H1 (cell line): Measurements from ENCODE around the gene SERPINE2. TPM values are rescaled to one million over a fixed set of nuclear protein-coding genes. Genes with fewer than 3 reads are reported as not detected.
"Not testable (repeated sequence)": the region's sequence is repeated elsewhere in the genome, so short reads cannot be mapped to it uniquely, and the experiment has no call there.

Experiments
- CTCF ChIA-PET: fragments of 300-600 bp; sonication (Branson Sonifier 250); formaldehyde crosslinking; loops from one replicate; lab custom pipeline; 2021; ENCODE audit not compliant: partially characterized antibody; lab: Charles Lee
- POLR2A ChIA-PET: fragments of 300-600 bp; sonication (Branson Sonifier 250); formaldehyde crosslinking; loops from one replicate; lab custom pipeline; 2021; ENCODE audit warnings: inconsistent platforms; ENCODE audit not compliant: partially characterized antibody; lab: Charles Lee
- DNase-seq, 2 experiments: peaks; one replicate each; pipeline versions ENCODE4 v3.0.0 to v3.0.0-alpha.2; 2010 to 2022; ENCODE audit warnings: low spot score in 2 of 2, low read depth in 1 of 2, mixed read lengths in 1 of 2
- FAIRE-seq: peaks from 2 replicates; lab custom pipeline; 2011; peaks lifted over from hg19 to GRCh38; lab: Jason Lieb, UNC
- H2AFZ ChIP-seq: 2 replicates; pipeline ENCODE4 v1.8.1; 2012; ENCODE audit warnings: low read length, inconsistent platforms
- H2AK5ac ChIP-seq: 2 replicates; pipeline ENCODE4 v1.6.1; 2013; ENCODE audit warnings: low read depth, low read length
- H2BK120ac ChIP-seq: replicated peaks from 2 replicates; pipeline ENCODE3; 2013; ENCODE audit warnings: low read depth, low read length, inconsistent platforms
- H2BK12ac ChIP-seq: 2 replicates; pipeline ENCODE4 v1.6.1; 2013; ENCODE audit warnings: low read depth, low read length
- H2BK15ac ChIP-seq: 2 replicates; pipeline ENCODE4 v1.6.1; 2013; ENCODE audit warnings: low read length
- H2BK20ac ChIP-seq: 2 replicates; pipeline ENCODE4 v1.6.1; 2013; ENCODE audit warnings: low read length
- H2BK5ac ChIP-seq: 2 replicates; pipeline ENCODE4 v1.6.1; 2013; ENCODE audit warnings: low read depth, low read length
- H3K14ac ChIP-seq: 2 replicates; pipeline ENCODE4 v1.6.1; 2013; ENCODE audit warnings: inconsistent platforms; ENCODE audit not compliant: insufficient read length
- H3K18ac ChIP-seq: 2 replicates; pipeline ENCODE4 v1.6.1; 2013; ENCODE audit warnings: low read length; ENCODE audit errors: extremely low read depth
- H3K23ac ChIP-seq: 2 replicates; pipeline ENCODE4 v1.6.1; 2013; ENCODE audit warnings: inconsistent platforms; ENCODE audit not compliant: insufficient read length
- H3K23me2 ChIP-seq: 2 replicates; pipeline ENCODE4 v1.6.1; 2013; ENCODE audit warnings: low read depth, low read length
- H3K27ac ChIP-seq: 2 replicates; pipeline ENCODE4 v1.6.1; 2011; ENCODE audit warnings: low read depth, low read length, inconsistent platforms
- H3K27me3 ChIP-seq, 4 experiments: replicated peaks in 1 of 4; 1 replicate in 1 of 4; 2 replicates in 3 of 4; pipeline versions ENCODE4 v1.6.1 to v1.8.1; 2011 to 2013; ENCODE audit warnings: low read length in 3 of 4, mild to moderate bottlenecking in 3 of 4, inconsistent platforms in 2 of 4, mixed read lengths in 2 of 4, moderate library complexity in 1 of 4; ENCODE audit not compliant: control insufficient read depth in 3 of 4, insufficient read depth in 3 of 4; ENCODE audit errors: extremely low read depth in 1 of 4
- H3K36me3 ChIP-seq, 4 experiments: 2 replicates each; pipeline versions ENCODE4 v1.6.1 to v1.8.1; 2011 to 2013; ENCODE audit warnings: mild to moderate bottlenecking in 4 of 4, low read length in 3 of 4, moderate library complexity in 2 of 4, control low read depth in 1 of 4, inconsistent platforms in 1 of 4; ENCODE audit not compliant: insufficient read depth in 4 of 4, control insufficient read depth in 2 of 4
- H3K4ac ChIP-seq: replicated peaks from 2 replicates; pipeline ENCODE3; 2013; ENCODE audit warnings: low read length, low read depth, mixed read lengths, inconsistent platforms; ENCODE audit not compliant: insufficient read length
- H3K4me1 ChIP-seq, 4 experiments: replicated peaks in 1 of 4; 1 replicate in 1 of 4; 2 replicates in 3 of 4; pipeline versions ENCODE4 v1.6.1 to v1.8.1; 2011 to 2013; ENCODE audit warnings: low read length in 3 of 4, inconsistent platforms in 2 of 4, mixed read lengths in 1 of 4; ENCODE audit not compliant: insufficient read depth in 4 of 4, control insufficient read depth in 3 of 4
- H3K4me2 ChIP-seq, 2 experiments: 2 replicates each; pipeline versions ENCODE4 v1.6.1 to v1.8.1; 2011 to 2013; ENCODE audit warnings: low read depth in 2 of 2, low read length in 2 of 2, control low read depth in 1 of 2, inconsistent platforms in 1 of 2, mild to moderate bottlenecking in 1 of 2; ENCODE audit not compliant: insufficient read depth in 1 of 2
- H3K4me3 ChIP-seq, 4 experiments: fragments of 200-600, 300-600 bp in 1 of 4; sonication (generic), shearing (Covaris generic), sonication (Bioruptor Twin) in 1 of 4; 2 replicates each; pipeline versions ENCODE4 v1.5.1 to v1.8.1; 2011 to 2016; ENCODE audit warnings: low read length in 4 of 4, low read depth in 3 of 4, control low read depth in 2 of 4, inconsistent platforms in 2 of 4, mild to moderate bottlenecking in 2 of 4, mixed read lengths in 1 of 4, moderate library complexity in 1 of 4; ENCODE audit not compliant: insufficient read depth in 2 of 4; ENCODE audit errors: extremely low read depth in 1 of 4
- H3K56ac ChIP-seq: replicated peaks from 2 replicates; pipeline ENCODE3; 2013; ENCODE audit warnings: low read depth, mild to moderate bottlenecking, mixed read lengths, low read length, inconsistent platforms; ENCODE audit not compliant: insufficient read length
- H3K79me1 ChIP-seq: 2 replicates; pipeline ENCODE4 v1.6.1; 2013; ENCODE audit warnings: low read depth, low read length, control low read depth
- H3K79me2 ChIP-seq, 2 experiments: 2 replicates each; pipeline versions ENCODE4 v1.6.1 to v1.8.1; 2012 to 2013; ENCODE audit warnings: low read length in 2 of 2, mild to moderate bottlenecking in 2 of 2, inconsistent platforms in 1 of 2; ENCODE audit not compliant: insufficient read depth in 2 of 2, control insufficient read depth in 1 of 2
- H3K9ac ChIP-seq, 4 experiments: replicated peaks in 1 of 4; 1 replicate in 1 of 4; 2 replicates in 3 of 4; pipeline versions ENCODE4 v1.6.1 to v1.8.1; 2011 to 2013; ENCODE audit warnings: low read depth in 3 of 4, low read length in 3 of 4, control low read depth in 2 of 4, mild to moderate bottlenecking in 2 of 4, moderate library complexity in 2 of 4, inconsistent platforms in 1 of 4; ENCODE audit errors: extremely low read depth in 1 of 4
- H3K9me3 ChIP-seq, 2 experiments: 2 replicates each; pipeline versions ENCODE4 v1.6.1 to v1.8.1; 2012 to 2013; ENCODE audit warnings: mild to moderate bottlenecking in 2 of 2, moderate library complexity in 2 of 2, control low read depth in 1 of 2, inconsistent platforms in 1 of 2, low read depth in 1 of 2, low read length in 1 of 2, mixed read lengths in 1 of 2; ENCODE audit not compliant: insufficient read depth in 2 of 2
- H4K20me1 ChIP-seq, 2 experiments: replicated peaks in 1 of 2; 2 replicates each; pipeline versions ENCODE3 to v1.8.1; 2011 to 2013; ENCODE audit warnings: inconsistent platforms in 2 of 2, low read length in 2 of 2, mild to moderate bottlenecking in 1 of 2; ENCODE audit not compliant: insufficient read depth in 2 of 2, control insufficient read depth in 1 of 2
- H4K5ac ChIP-seq: 2 replicates; pipeline ENCODE4 v1.6.1; 2013; ENCODE audit warnings: low read length, low read depth, mixed read lengths, inconsistent platforms; ENCODE audit not compliant: insufficient read length
- H4K8ac ChIP-seq: 2 replicates; pipeline ENCODE4 v1.8.0; 2013; ENCODE audit warnings: mild to moderate bottlenecking, moderate library complexity, low read length, inconsistent platforms; ENCODE audit not compliant: insufficient read depth; ENCODE audit errors: extremely low read depth
- H4K91ac ChIP-seq: replicated peaks from 2 replicates; pipeline ENCODE3; 2013; ENCODE audit warnings: low read length, mixed read lengths, inconsistent platforms; ENCODE audit not compliant: insufficient read length
- WGBS, 2 experiments: shearing (Covaris generic) in 1 of 2; methylation state at CpG; one replicate each; pipeline versions ENCODE4 v1.1.6 to v1.1.7; 2013 to 2015; ENCODE audit warnings: low lambda C conversion rate in 2 of 2, mixed read lengths in 2 of 2, inconsistent platforms in 1 of 2, low coverage in 1 of 2, missing lambda C conversion rate in 1 of 2; ENCODE audit not compliant: insufficient replicate concordance in 2 of 2, insufficient coverage in 1 of 2, insufficient read length in 1 of 2; ENCODE audit errors: extremely low coverage in 1 of 2, missing lambda C conversion rate in 1 of 2; 5-methylcytosine and 5-hydroxymethylcytosine counted together
- polyA plus RNA-seq, 7 experiments: library from polyadenylated mRNA; depleted of rRNA in 3 of 7; stranded (reverse) in 5 of 7; unstranded in 2 of 7; fragments of >200 nt in 5 of 7; fragments of 200-250 nt in 2 of 7; gene quantifications; 1 replicate in 5 of 7; 2 replicates in 1 of 7; 4 replicates in 1 of 7; pipeline versions ENCODE4 v1.2.1 to v1.2.3, GENCODE V29; 2011 to 2013; ENCODE audit warnings: missing spikeins in 2 of 7, mixed read lengths in 2 of 7
- total RNA-seq: library from RNA; stranded (reverse); fragmentation: NEBNext Ultra II Directional; extraction: Animal tissue kit (Norgen Biotek cat#: 25700); gene quantifications from 2 replicates; pipeline ENCODE4 v1.2.1, GENCODE V29; 2021

The SERPINE2 gene
- total and polyA plus RNA-seq, 2 of the 8 experiments (the other 6 are each of a cell fraction or from before 2014, with no cell fraction given): 26.2 to 76.0 TPM

GRCh38 chr2:224000662-224001061 lies 38.4 kb downstream of the SERPINE2 start:
- H4K5ac ChIP-seq, FAIRE-seq, H3K56ac ChIP-seq, H3K9ac ChIP-seq, H2BK5ac ChIP-seq, H3K4me2 ChIP-seq, H3K36me3 ChIP-seq, H4K20me1 ChIP-seq, DNase-seq, H2AK5ac ChIP-seq, H3K14ac ChIP-seq, H2AFZ ChIP-seq, H2BK15ac ChIP-seq, H2BK120ac ChIP-seq, H3K4me1 ChIP-seq, H3K23me2 ChIP-seq, H3K18ac ChIP-seq, POLR2A ChIA-PET, H3K9me3 ChIP-seq, H3K79me1 ChIP-seq, H4K91ac ChIP-seq, H3K4me3 ChIP-seq, H2BK20ac ChIP-seq, H4K8ac ChIP-seq, H3K27ac ChIP-seq, H2BK12ac ChIP-seq, H3K27me3 ChIP-seq, H3K79me2 ChIP-seq, H3K23ac ChIP-seq, H3K4ac ChIP-seq: not testable (repeated sequence)
- CTCF ChIA-PET: interaction anchor here (0.9 to 16.7 kb wide), 9 partner anchors 9 to 357 kb away, joined by 3 to 436 read pairs (median 4); no protein-coding TSS in a partner anchor
- 86% methylated on average over 5 of the region's 5 CpGs; no CpG with 5 or more reads in 1 of the 2 experiments for WGBS, 2 experiments
